Transverse colon (tissue), 4 donors: ENCODE measurements around the gene NPAS3.

ENCODE experiments used
- POLR2AphosphoS5 ChIP-seq, 3 donors: sonication (generic); formaldehyde crosslinking; IDR thresholded peaks; one replicate each; pipeline ENCODE4 v1.6.1; 2016; ENCODE audit warnings: antibody characterized with exemption in 3 of 3
- TF ChIP-seq, protein P1 (sequence below), 5 experiments: fragments of 200-600 bp in 3 of 5; fragments of 450-650 bp in 2 of 5; sonication (generic) in 3 of 5; IDR thresholded peaks; 1 replicate in 2 of 5; 2 replicates in 3 of 5; pipeline ENCODE4 v1.5.1; 2016 to 2017; ENCODE audit warnings: antibody characterized with exemption in 5 of 5, inconsistent platforms in 3 of 5, mild to moderate bottlenecking in 2 of 5, moderate library complexity in 1 of 5

- TF ChIP-seq, protein P1, sequence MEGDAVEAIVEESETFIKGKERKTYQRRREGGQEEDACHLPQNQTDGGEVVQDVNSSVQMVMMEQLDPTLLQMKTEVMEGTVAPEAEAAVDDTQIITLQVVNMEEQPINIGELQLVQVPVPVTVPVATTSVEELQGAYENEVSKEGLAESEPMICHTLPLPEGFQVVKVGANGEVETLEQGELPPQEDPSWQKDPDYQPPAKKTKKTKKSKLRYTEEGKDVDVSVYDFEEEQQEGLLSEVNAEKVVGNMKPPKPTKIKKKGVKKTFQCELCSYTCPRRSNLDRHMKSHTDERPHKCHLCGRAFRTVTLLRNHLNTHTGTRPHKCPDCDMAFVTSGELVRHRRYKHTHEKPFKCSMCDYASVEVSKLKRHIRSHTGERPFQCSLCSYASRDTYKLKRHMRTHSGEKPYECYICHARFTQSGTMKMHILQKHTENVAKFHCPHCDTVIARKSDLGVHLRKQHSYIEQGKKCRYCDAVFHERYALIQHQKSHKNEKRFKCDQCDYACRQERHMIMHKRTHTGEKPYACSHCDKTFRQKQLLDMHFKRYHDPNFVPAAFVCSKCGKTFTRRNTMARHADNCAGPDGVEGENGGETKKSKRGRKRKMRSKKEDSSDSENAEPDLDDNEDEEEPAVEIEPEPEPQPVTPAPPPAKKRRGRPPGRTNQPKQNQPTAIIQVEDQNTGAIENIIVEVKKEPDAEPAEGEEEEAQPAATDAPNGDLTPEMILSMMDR (IDR thresholded peaks at IDR 0.05), result no peak
- no peak for TF ChIP-seq POLR2AphosphoS5 (IDR thresholded peaks at IDR 0.05)
Observed at GRCh38 chr14:33019346-33019745, 80.7 kb downstream of the NPAS3 start.
